Upper lobe of left lung (tissue), 6 donors: ENCODE measurements around the gene BRF1. TPM values are rescaled to one million over a fixed set of nuclear protein-coding genes. Genes with fewer than 3 reads are reported as not detected.

Source experiments
- ATAC-seq, 2 donors: fragments of 200-7000 bp; cut with Tn5 transposase; one replicate each; pipeline ENCODE4 v1.9.1; 2022; ENCODE audit warnings: mild to moderate bottlenecking in 2 of 2, moderate library complexity in 2 of 2; ENCODE audit not compliant: low FRiP score in 2 of 2
- DNase-seq, 2 donors: peaks; one replicate each; pipeline ENCODE4 v3.0.0-alpha.2; 2019 to 2020
- H3K27ac ChIP-seq, 4 donors: fragments of 200-600 bp; sonication (generic); one replicate each; pipeline ENCODE4 v1.5.1; 2016 to 2019
- H3K27me3 ChIP-seq, 4 donors: fragments of 200-600 bp; sonication (generic); one replicate each; pipeline ENCODE4 v1.5.1; 2017 to 2019
- H3K36me3 ChIP-seq, 4 donors: fragments of 200-600 bp; sonication (generic); one replicate each; pipeline ENCODE4 v1.5.1; 2016 to 2019
- H3K4me1 ChIP-seq, 4 donors: fragments of 200-600 bp; sonication (generic); one replicate each; pipeline ENCODE4 v1.5.1; 2018 to 2019
- H3K4me3 ChIP-seq, 4 donors: fragments of 200-600 bp; sonication (generic); one replicate each; pipeline ENCODE4 v1.5.1; 2017 to 2019; ENCODE audit warnings: mild to moderate bottlenecking in 2 of 4, moderate library complexity in 1 of 4
- H3K9me3 ChIP-seq, 4 donors: fragments of 200-600 bp; sonication (generic); one replicate each; pipeline ENCODE4 v1.5.1; 2018 to 2019
- EP300 ChIP-seq, 4 donors: sonication (generic); formaldehyde crosslinking; IDR thresholded peaks; one replicate each; pipeline ENCODE4 v1.5.1; 2017; ENCODE audit warnings: antibody characterized with exemption in 4 of 4, control low read depth in 2 of 4
- POLR2A ChIP-seq, 4 donors: fragments of 450-650 bp; IDR thresholded peaks; one replicate each; pipeline ENCODE4 v1.5.1; 2016 to 2017; ENCODE audit warnings: antibody characterized with exemption in 4 of 4, mild to moderate bottlenecking in 2 of 4
- POLR2AphosphoS5 ChIP-seq, 2 donors: sonication (generic); formaldehyde crosslinking; IDR thresholded peaks; one replicate each; pipeline ENCODE4 v1.5.1; 2017; ENCODE audit warnings: antibody characterized with exemption in 2 of 2
- WGBS, 2 donors: methylation state at CpG; one replicate each; pipeline ENCODE4 v1.1.5; 2017 to 2018; 5-methylcytosine and 5-hydroxymethylcytosine counted together
- total RNA-seq, 6 donors: library from RNA; depleted of rRNA in 4 of 6; stranded (reverse); fragments of >200 nt in 4 of 6; gene quantifications; one replicate each; pipeline versions ENCODE4 v1.1.0 to v1.2.1, GENCODE V29; 2016 to 2021
- TF ChIP-seq, protein P1 (sequence below), 6 experiments: fragments of 450-650 bp in 4 of 6; fragments of 200-600 bp in 2 of 6; sonication (generic) in 2 of 6; IDR thresholded peaks; one replicate each; pipeline ENCODE4 v1.5.1; 2016 to 2019; ENCODE audit warnings: antibody characterized with exemption in 6 of 6
- donor health status: DM: no; HTN: no; CAD: no; lungs with moderate emphysema.
- donor health status: DM: no; HTN: yes; CAD: no; lungs with severe emphysema.

Gene BRF1
- total RNA-seq, 6 donors from 2014 or later = 38.6 to 195 (median 52.7) TPM

GRCh38 chr14:105313381-105314286, 12.8 kb upstream of the BRF1 start:
- no peak for TF ChIP-seq POLR2AphosphoS5 (IDR thresholded peaks at IDR 0.05)
- no peak for TF ChIP-seq POLR2A (IDR thresholded peaks at IDR 0.05)
- TF ChIP-seq, protein P1, sequence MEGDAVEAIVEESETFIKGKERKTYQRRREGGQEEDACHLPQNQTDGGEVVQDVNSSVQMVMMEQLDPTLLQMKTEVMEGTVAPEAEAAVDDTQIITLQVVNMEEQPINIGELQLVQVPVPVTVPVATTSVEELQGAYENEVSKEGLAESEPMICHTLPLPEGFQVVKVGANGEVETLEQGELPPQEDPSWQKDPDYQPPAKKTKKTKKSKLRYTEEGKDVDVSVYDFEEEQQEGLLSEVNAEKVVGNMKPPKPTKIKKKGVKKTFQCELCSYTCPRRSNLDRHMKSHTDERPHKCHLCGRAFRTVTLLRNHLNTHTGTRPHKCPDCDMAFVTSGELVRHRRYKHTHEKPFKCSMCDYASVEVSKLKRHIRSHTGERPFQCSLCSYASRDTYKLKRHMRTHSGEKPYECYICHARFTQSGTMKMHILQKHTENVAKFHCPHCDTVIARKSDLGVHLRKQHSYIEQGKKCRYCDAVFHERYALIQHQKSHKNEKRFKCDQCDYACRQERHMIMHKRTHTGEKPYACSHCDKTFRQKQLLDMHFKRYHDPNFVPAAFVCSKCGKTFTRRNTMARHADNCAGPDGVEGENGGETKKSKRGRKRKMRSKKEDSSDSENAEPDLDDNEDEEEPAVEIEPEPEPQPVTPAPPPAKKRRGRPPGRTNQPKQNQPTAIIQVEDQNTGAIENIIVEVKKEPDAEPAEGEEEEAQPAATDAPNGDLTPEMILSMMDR (IDR thresholded peaks at IDR 0.05) = no peak
- no peak for TF ChIP-seq EP300 (IDR thresholded peaks at IDR 0.05)
- Histone ChIP-seq H3K27ac (peak overlapping the region; percentile 87 to 95 (median 92)), H3K27me3 (no peaks in the 10 kb centered on the region), H3K9me3 (no peaks in the 10 kb centered on the region), H3K4me1 (peaks cover 23 to 47% (median 37%) of the 10 kb centered on the region in 4 donors), H3K4me3 (peak overlapping the region; percentile 40 to 97 (median 86)), H3K36me3 (no peaks in the 10 kb centered on the region)
- DNase-seq (no peak), ATAC-seq (peak in 1 of 2 donors; percentile 39)
- 27 to 28% methylated on average over 14 to 27 of the region's 48 CpGs for WGBS, 2 donors

- DNase-seq (no peak), ATAC-seq (peak in 1 of 2 donors; percentile 16)
- no peaks in the 10 kb centered on the region for H3K27me3 ChIP-seq
Observed at GRCh38 chr14:105312973-105313372, 12.2 kb upstream of the BRF1 start.

DNA sequence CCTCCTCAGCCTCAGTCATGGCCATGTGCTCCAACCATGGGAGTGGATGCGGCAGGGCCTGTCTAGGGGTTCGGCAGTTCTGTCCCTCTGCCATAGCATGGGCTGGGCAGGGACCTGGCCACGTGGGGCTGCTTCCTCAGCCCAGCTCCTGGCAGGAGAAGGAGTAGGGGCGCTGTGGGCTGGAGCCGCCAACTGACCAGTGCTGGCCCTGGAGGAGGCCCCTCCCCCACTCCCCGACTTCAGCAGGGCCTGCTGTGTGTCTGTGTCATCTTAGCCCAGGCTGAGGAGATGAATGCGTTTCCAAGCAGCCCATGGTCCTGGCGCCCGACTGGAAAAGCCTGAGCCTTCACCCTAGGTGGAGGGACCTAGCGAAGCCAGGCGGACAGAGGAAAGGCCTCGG, 11.0 kb upstream of the BRF1 start:
- ATAC-seq = no peak
- H3K27me3 ChIP-seq = no peaks in the 10 kb centered on the region
- peaks cover 17 to 33% (median 26%) of the 10 kb centered on the region in 4 donors for H3K4me1 ChIP-seq
- TF ChIP-seq, protein P1 (IDR thresholded peaks at IDR 0.05) = no peak
- TF ChIP-seq POLR2A (IDR thresholded peaks at IDR 0.05) (no peak), EP300 (IDR thresholded peaks at IDR 0.05) (no peak), POLR2AphosphoS5 (IDR thresholded peaks at IDR 0.05) (no peak)
- H3K4me3 ChIP-seq = no peak overlapping the region
- H3K9me3 ChIP-seq = no peaks in the 10 kb centered on the region
- H3K36me3 ChIP-seq = no peaks in the 10 kb centered on the region
- no peak overlapping the region for H3K27ac ChIP-seq
- no peak for DNase-seq
- WGBS, 2 donors = 87 to 89% methylated on average over 8 to 11 of the region's 12 CpGs

More at GRCh38 chr14:105312973-105313372, 12.2 kb upstream of the BRF1 start:
- no peak overlapping the region for H3K4me3 ChIP-seq
- H3K9me3 ChIP-seq = no peaks in the 10 kb centered on the region
- H3K36me3 ChIP-seq = no peaks in the 10 kb centered on the region
- peak overlapping the region in 2 of 4 donors; percentile 93 to 95 for H3K27ac ChIP-seq
- 69 to 98% methylated on average over 5 to 12 of the region's 13 CpGs for WGBS, 2 donors
- peaks cover 23 to 44% (median 37%) of the 10 kb centered on the region in 4 donors for H3K4me1 ChIP-seq
- TF ChIP-seq POLR2AphosphoS5 (IDR thresholded peaks at IDR 0.05) = no peak
- TF ChIP-seq EP300 (IDR thresholded peaks at IDR 0.05) = no peak
- no peak for TF ChIP-seq POLR2A (IDR thresholded peaks at IDR 0.05)
- TF ChIP-seq, protein P1 (IDR thresholded peaks at IDR 0.05) = no peak

DNA sequence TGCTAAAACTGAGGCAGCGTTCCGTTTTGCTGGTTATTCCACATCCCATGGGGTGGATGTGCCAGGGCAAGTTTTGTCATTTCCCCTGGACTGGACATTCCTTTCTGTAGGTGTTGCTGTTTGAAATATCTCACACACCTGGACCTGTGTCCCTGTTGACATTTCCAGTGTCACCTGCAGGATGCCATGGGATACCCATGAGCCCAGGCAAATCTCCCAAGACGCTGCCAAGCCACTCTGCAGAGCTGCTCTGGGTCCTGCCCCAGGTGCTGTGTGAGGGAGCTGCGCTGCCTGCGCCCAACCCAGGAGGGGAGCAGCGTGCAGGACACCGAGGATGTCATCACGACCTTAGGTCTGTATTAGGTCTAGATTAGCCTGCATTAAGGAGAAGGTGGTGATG, 8.6 kb upstream of the BRF1 start:
- peaks cover 5 to 14% (median 8%) of the 10 kb centered on the region in 4 donors for H3K4me1 ChIP-seq
- WGBS, 2 donors = 92 to 95% methylated on average over 8 of the region's 8 CpGs
- H3K27ac ChIP-seq = no peak overlapping the region
- no peaks in the 10 kb centered on the region for H3K36me3 ChIP-seq
- no peaks in the 10 kb centered on the region for H3K9me3 ChIP-seq
- ATAC-seq = no peak
- H3K27me3 ChIP-seq = no peaks in the 10 kb centered on the region
- TF ChIP-seq POLR2AphosphoS5 (IDR thresholded peaks at IDR 0.05) (no peak), EP300 (IDR thresholded peaks at IDR 0.05) (no peak), POLR2A (IDR thresholded peaks at IDR 0.05) (no peak)
- TF ChIP-seq, protein P1 (IDR thresholded peaks at IDR 0.05) = no peak
- no peak for DNase-seq
- no peak overlapping the region for H3K4me3 ChIP-seq
